SK-N-SH (cell line): ENCODE data around the gene FYN. TPM values are rescaled to one million over a fixed set of nuclear protein-coding genes. Genes with fewer than 3 reads are reported as not detected.

Experiments used
- CTCF ChIA-PET: fragments of 300-600, 350-600 bp; formaldehyde crosslinking; extraction: SDS; loops from one replicate; lab custom pipeline; 2021; lab: Yijun Ruan, JAX
- POLR2A ChIA-PET: fragments of 350-600 bp; sonication (Branson Sonifier 250); formaldehyde crosslinking; extraction: SDS; loops from one replicate; lab custom pipeline; 2020; ENCODE audit warnings: antibody characterized with exemption, inconsistent platforms; lab: Yijun Ruan, JAX
- DNase-seq: peaks from one replicate; pipeline ENCODE4 v3.0.0; 2012
- H2AFZ ChIP-seq: fragments of 200-600 bp; sonication (generic); 2 replicates; pipeline ENCODE4 v1.8.1; 2016; ENCODE audit warnings: antibody characterized with exemption, mild to moderate bottlenecking, low read depth
- H3F3A ChIP-seq: fragments of 200-600 bp; sonication (generic); replicated peaks from 2 replicates; pipeline ENCODE3; 2016; ENCODE audit warnings: antibody characterized with exemption, mild to moderate bottlenecking; ENCODE audit not compliant: insufficient read depth
- H3K27ac ChIP-seq, 2 experiments: fragments of 200-500 bp in 1 of 2; fragments of 200-600 bp in 1 of 2; sonication (Bioruptor generic) in 1 of 2; sonication (generic), shearing (Covaris generic) in 1 of 2; 2 replicates each; pipeline versions ENCODE4 v1.5.1 to v1.6.1; 2014 to 2016; ENCODE audit warnings: low read depth in 2 of 2, inconsistent platforms in 1 of 2, low read length in 1 of 2, mild to moderate bottlenecking in 1 of 2, mixed read lengths in 1 of 2
- H3K27me3 ChIP-seq: fragments of 200-600 bp; sonication (generic), shearing (Covaris generic); 2 replicates; pipeline ENCODE4 v1.6.1; 2016; ENCODE audit warnings: mixed run types; ENCODE audit not compliant: insufficient read depth
- H3K36me3 ChIP-seq, 2 experiments: fragments of 200-500 bp in 1 of 2; fragments of 200-600 bp in 1 of 2; sonication (Bioruptor generic) in 1 of 2; sonication (generic) in 1 of 2; replicated peaks in 1 of 2; 2 replicates each; pipeline versions ENCODE3 to v1.5.1; 2014 to 2016; ENCODE audit warnings: low read length in 1 of 2, mild to moderate bottlenecking in 1 of 2; ENCODE audit not compliant: insufficient read depth in 2 of 2, control insufficient read depth in 1 of 2
- H3K4me1 ChIP-seq, 2 experiments: fragments of 200-500 bp in 1 of 2; fragments of 200-600 bp in 1 of 2; sonication (Bioruptor generic) in 1 of 2; sonication (generic), shearing (Covaris generic) in 1 of 2; 2 replicates each; pipeline versions ENCODE4 v1.5.1 to v1.6.1; 2014 to 2016; ENCODE audit warnings: low read depth in 1 of 2, low read length in 1 of 2, mixed run types in 1 of 2; ENCODE audit not compliant: insufficient read depth in 2 of 2, control insufficient read depth in 1 of 2
- H3K4me2 ChIP-seq: fragments of 200-600 bp; sonication (generic), shearing (Covaris generic); 2 replicates; pipeline ENCODE4 v1.6.1; 2017; ENCODE audit warnings: mixed run types
- H3K4me3 ChIP-seq, 2 experiments: fragments of 200-500 bp in 1 of 2; fragments of 200-600 bp in 1 of 2; sonication (Bioruptor generic) in 1 of 2; sonication (generic), shearing (Covaris generic) in 1 of 2; 2 replicates each; pipeline versions ENCODE4 v1.5.1 to v1.8.1; 2014 to 2016; ENCODE audit warnings: low read depth in 2 of 2, inconsistent platforms in 1 of 2, low read length in 1 of 2, mild to moderate bottlenecking in 1 of 2, mixed read lengths in 1 of 2, moderate library complexity in 1 of 2
- H3K79me2 ChIP-seq: fragments of 200-600 bp; sonication (generic); 2 replicates; pipeline ENCODE4 v1.8.1; 2017; ENCODE audit warnings: mild to moderate bottlenecking; ENCODE audit not compliant: insufficient read depth
- H3K9ac ChIP-seq: fragments of 200-600 bp; sonication (generic); 2 replicates; pipeline ENCODE4 v1.6.1; 2017; ENCODE audit warnings: mixed run types
- H3K9me2 ChIP-seq: fragments of 200-600 bp; sonication (generic); 2 replicates; pipeline ENCODE4 v1.6.1; 2017; ENCODE audit warnings: mixed run types
- H3K9me3 ChIP-seq: fragments of 200-600 bp; sonication (generic); 2 replicates; pipeline ENCODE4 v1.6.1; 2017; ENCODE audit warnings: mixed run types, mild to moderate bottlenecking, moderate library complexity
- H4K20me1 ChIP-seq: fragments of 200-600 bp; sonication (generic); 2 replicates; pipeline ENCODE4 v1.6.1; 2017; ENCODE audit warnings: mild to moderate bottlenecking, mixed run types; ENCODE audit not compliant: insufficient read depth
- CHD2 ChIP-seq: fragments of 150-350 bp; IDR thresholded peaks from 2 replicates; pipeline ENCODE4 v1.6.1; 2018; ENCODE audit warnings: low read length; ENCODE audit not compliant: partially characterized antibody
- EP300 ChIP-seq, 2 experiments: IDR thresholded peaks; 2 replicates each; pipeline versions ENCODE4 v1.4.0 to v1.6.1; 2012; ENCODE audit warnings: borderline replicate concordance in 1 of 2, low read depth in 1 of 2, low read length in 1 of 2
- EZH2phosphoT487 ChIP-seq: fragments of 200-600 bp; sonication (generic); IDR thresholded peaks from 2 replicates; pipeline ENCODE4 v1.6.1; 2017; ENCODE audit warnings: low read depth, mixed run types, mild to moderate bottlenecking, antibody characterized with exemption, moderate library complexity, borderline replicate concordance
- FOSL2 ChIP-seq: IDR thresholded peaks from 2 replicates; pipeline ENCODE4 v1.4.0; 2012; ENCODE audit warnings: low read depth, mild to moderate bottlenecking, moderate library complexity, borderline replicate concordance
- FOXJ3 ChIP-seq: sonication (generic); formaldehyde crosslinking; IDR thresholded peaks from 2 replicates; pipeline ENCODE4 v1.5.1; 2020; ENCODE audit warnings: mild to moderate bottlenecking, missing genetic modification reagents
- FOXM1 ChIP-seq: IDR thresholded peaks from 2 replicates; pipeline ENCODE4 v1.4.0; 2012; ENCODE audit warnings: low read depth, mild to moderate bottlenecking
- GABPA ChIP-seq: IDR thresholded peaks from 2 replicates; pipeline ENCODE4 v1.4.0; 2012; ENCODE audit warnings: low read depth, mild to moderate bottlenecking
- JUND ChIP-seq: IDR thresholded peaks from 2 replicates; pipeline ENCODE4 v1.4.0; 2012
- MXI1 ChIP-seq: IDR thresholded peaks from 2 replicates; pipeline ENCODE4 v1.6.1; 2012; ENCODE audit warnings: mild to moderate bottlenecking, low read depth, low read length, improper control_type of control experiment
- NFIC ChIP-seq: IDR thresholded peaks from 2 replicates; pipeline ENCODE4 v1.4.0; 2012; ENCODE audit warnings: borderline replicate concordance
- NRF1 ChIP-seq: IDR thresholded peaks from 2 replicates; pipeline ENCODE4 v1.6.1; 2012; ENCODE audit warnings: low read depth, mild to moderate bottlenecking, low read length
- POLR2AphosphoS5 ChIP-seq: IDR thresholded peaks from 2 replicates; pipeline ENCODE4 v1.6.1; 2012; ENCODE audit warnings: low read depth, low read length
- RXRA ChIP-seq: IDR thresholded peaks from 2 replicates; pipeline ENCODE4 v1.4.0; 2012; ENCODE audit warnings: low read depth, mild to moderate bottlenecking, borderline replicate concordance
- SIN3A ChIP-seq: IDR thresholded peaks from 2 replicates; pipeline ENCODE4 v1.6.1; 2012; ENCODE audit warnings: low read depth, mild to moderate bottlenecking, low read length, moderate library complexity, borderline replicate concordance
- TAF1 ChIP-seq: IDR thresholded peaks from 2 replicates; pipeline ENCODE4 v1.6.1; 2012; ENCODE audit warnings: low read depth, mild to moderate bottlenecking, low read length, moderate library complexity, borderline replicate concordance
- YY1 ChIP-seq: IDR thresholded peaks from 2 replicates; pipeline ENCODE4 v1.4.0; 2012; ENCODE audit warnings: low read depth, mild to moderate bottlenecking
- WGBS: methylation state at CpG from one replicate; pipeline ENCODE4 v1.1.6; 2017; ENCODE audit warnings: low lambda C conversion rate; 5-methylcytosine and 5-hydroxymethylcytosine counted together
- polyA plus RNA-seq, 3 experiments: library from polyadenylated mRNA; depleted of rRNA; stranded (reverse); fragments of >200 nt; gene quantifications; 2 replicates each; pipeline ENCODE4 v1.2.3, GENCODE V29; 2012
- TF ChIP-seq, protein P1 (sequence below): IDR thresholded peaks from 2 replicates; pipeline ENCODE4 v1.4.0; 2012; ENCODE audit warnings: low read depth, borderline replicate concordance
- TF ChIP-seq, protein P2 (sequence below): fragments of 150-350 bp; IDR thresholded peaks from 2 replicates; pipeline ENCODE4 v1.6.1; 2016; ENCODE audit warnings: mild to moderate bottlenecking, low read depth, low read length
- TF ChIP-seq, protein P3 (sequence below): IDR thresholded peaks from 2 replicates; pipeline ENCODE4; 2012
- TF ChIP-seq, protein P4 (sequence below): fragments of 200-600 bp; sonication (generic); IDR thresholded peaks from 2 replicates; pipeline ENCODE4 v1.6.1; 2017; ENCODE audit warnings: antibody characterized with exemption, mild to moderate bottlenecking, moderate library complexity
- TF ChIP-seq, protein P5 (sequence below): fragments of 150-350 bp; IDR thresholded peaks from 2 replicates; pipeline ENCODE4 v1.6.1; 2017; ENCODE audit warnings: antibody characterized with exemption, low read length, low read depth, borderline replicate concordance

The FYN gene
- polyA plus RNA-seq, 1 of the 3 experiments (the other 2 are of a cell fraction): 31.0 TPM

DNA sequence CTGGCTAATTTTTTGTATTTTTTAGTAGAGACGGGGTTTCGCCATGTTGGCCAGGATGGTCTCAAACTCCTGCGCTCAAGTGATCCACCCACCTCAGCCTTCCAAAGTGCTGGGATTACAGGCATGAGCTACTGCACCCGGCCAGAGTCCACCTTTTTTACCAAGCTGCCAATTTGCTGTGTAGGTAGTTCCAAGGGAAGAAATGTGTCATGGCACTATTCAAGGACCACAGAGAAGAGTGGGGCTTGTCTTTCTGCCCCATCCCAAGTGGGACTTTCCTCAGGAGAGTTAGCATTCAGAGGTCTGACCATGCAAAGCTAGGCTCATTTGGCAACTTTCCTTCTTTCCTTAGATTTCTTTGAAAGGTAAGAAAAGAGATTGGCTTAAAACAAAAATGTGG is 155.6 kb downstream of the FYN start:
- ChIA-PET POLR2A (no interaction called here), CTCF (interaction anchor here (0.6 to 1.7 kb wide), 3 partner anchors 279 to 331 kb away, joined by 3 to 6 read pairs (median 3); no protein-coding TSS in a partner anchor)
- no peaks in the 10 kb centered on the region for H3K27me3 ChIP-seq
- H2AFZ ChIP-seq: no peak overlapping the region
- DNase-seq: no peak
- H3K9ac ChIP-seq: no peak overlapping the region
- H3K4me3 ChIP-seq: no peak overlapping the region
- WGBS: 100% methylated on average over 4 of the region's 4 CpGs
- no peaks in the 10 kb centered on the region for H3F3A ChIP-seq
- no peak for TF ChIP-seq SIN3A
- TF ChIP-seq, protein P1, sequence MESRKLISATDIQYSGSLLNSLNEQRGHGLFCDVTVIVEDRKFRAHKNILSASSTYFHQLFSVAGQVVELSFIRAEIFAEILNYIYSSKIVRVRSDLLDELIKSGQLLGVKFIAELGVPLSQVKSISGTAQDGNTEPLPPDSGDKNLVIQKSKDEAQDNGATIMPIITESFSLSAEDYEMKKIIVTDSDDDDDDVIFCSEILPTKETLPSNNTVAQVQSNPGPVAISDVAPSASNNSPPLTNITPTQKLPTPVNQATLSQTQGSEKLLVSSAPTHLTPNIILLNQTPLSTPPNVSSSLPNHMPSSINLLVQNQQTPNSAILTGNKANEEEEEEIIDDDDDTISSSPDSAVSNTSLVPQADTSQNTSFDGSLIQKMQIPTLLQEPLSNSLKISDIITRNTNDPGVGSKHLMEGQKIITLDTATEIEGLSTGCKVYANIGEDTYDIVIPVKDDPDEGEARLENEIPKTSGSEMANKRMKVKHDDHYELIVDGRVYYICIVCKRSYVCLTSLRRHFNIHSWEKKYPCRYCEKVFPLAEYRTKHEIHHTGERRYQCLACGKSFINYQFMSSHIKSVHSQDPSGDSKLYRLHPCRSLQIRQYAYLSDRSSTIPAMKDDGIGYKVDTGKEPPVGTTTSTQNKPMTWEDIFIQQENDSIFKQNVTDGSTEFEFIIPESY: no peak
- no peak for TF ChIP-seq EZH2phosphoT487
- no peak for TF ChIP-seq NRF1
- no peak for TF ChIP-seq TAF1
- TF ChIP-seq, protein P2, sequence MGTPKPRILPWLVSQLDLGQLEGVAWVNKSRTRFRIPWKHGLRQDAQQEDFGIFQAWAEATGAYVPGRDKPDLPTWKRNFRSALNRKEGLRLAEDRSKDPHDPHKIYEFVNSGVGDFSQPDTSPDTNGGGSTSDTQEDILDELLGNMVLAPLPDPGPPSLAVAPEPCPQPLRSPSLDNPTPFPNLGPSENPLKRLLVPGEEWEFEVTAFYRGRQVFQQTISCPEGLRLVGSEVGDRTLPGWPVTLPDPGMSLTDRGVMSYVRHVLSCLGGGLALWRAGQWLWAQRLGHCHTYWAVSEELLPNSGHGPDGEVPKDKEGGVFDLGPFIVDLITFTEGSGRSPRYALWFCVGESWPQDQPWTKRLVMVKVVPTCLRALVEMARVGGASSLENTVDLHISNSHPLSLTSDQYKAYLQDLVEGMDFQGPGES: no peak
- TF ChIP-seq GABPA: no peak
- TF ChIP-seq FOXM1: no peak
- TF ChIP-seq, all 33 proteins: peak for 0
- peaks cover 3 to 11% of the 10 kb centered on the region in 2 experiments for H3K36me3 ChIP-seq
- no peaks in the 10 kb centered on the region; a peak in 2 of 4 replicates for H3K4me1 ChIP-seq
- no peak overlapping the region for H3K4me2 ChIP-seq
- H3K27ac ChIP-seq: no peak overlapping the region
- no peaks in the 10 kb centered on the region for H4K20me1 ChIP-seq
- no peaks in the 10 kb centered on the region for H3K9me2 ChIP-seq
- no peaks in the 10 kb centered on the region for H3K79me2 ChIP-seq
- no peaks in the 10 kb centered on the region for H3K9me3 ChIP-seq

DNA sequence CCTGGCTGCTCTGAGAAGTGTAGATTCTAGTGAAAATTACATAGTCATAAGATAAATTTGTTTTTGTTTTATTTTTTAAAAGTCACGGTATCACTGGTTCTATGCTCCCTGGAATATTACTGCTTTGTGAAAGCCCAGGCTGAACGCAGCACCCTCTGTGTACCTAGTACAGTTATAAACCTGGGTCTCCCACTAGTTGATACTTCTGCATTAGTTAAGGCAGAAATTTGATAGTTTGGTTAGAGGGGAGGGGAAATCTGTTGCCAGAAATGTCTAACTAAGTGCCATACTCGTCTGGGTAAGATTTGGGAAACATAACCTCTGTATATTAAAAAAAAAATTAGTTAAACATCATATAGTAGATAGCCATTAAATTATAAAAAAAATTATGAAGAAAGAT is 156.9 kb downstream of the FYN start:
- H3K9me3 ChIP-seq: no peaks in the 10 kb centered on the region
- H3K9ac ChIP-seq: no peak overlapping the region
- WGBS: 88% methylated on average over 3 of the region's 3 CpGs
- no peak for DNase-seq
- no peak overlapping the region for H3K27ac ChIP-seq
- ChIA-PET POLR2A (no interaction called here), CTCF (interaction anchor here (0.6 kb wide), 1 partner anchor 20 kb away, joined by 3 read pairs; no protein-coding TSS in a partner anchor)
- no peaks in the 10 kb centered on the region for H3K9me2 ChIP-seq
- no peaks in the 10 kb centered on the region for H3K79me2 ChIP-seq
- no peaks in the 10 kb centered on the region for H4K20me1 ChIP-seq
- no peak overlapping the region for H2AFZ ChIP-seq
- H3K4me2 ChIP-seq: no peak overlapping the region
- no peaks in the 10 kb centered on the region for H3K27me3 ChIP-seq
- no peaks in the 10 kb centered on the region for H3F3A ChIP-seq
- peaks cover 3 to 13% of the 10 kb centered on the region in 2 experiments for H3K36me3 ChIP-seq
- peaks cover 0 to 12% of the 10 kb centered on the region in 2 experiments; a peak in 1 of 4 replicates for H3K4me1 ChIP-seq
- H3K4me3 ChIP-seq: no peak overlapping the region
- no peak for TF ChIP-seq FOSL2
- TF ChIP-seq, protein P3, sequence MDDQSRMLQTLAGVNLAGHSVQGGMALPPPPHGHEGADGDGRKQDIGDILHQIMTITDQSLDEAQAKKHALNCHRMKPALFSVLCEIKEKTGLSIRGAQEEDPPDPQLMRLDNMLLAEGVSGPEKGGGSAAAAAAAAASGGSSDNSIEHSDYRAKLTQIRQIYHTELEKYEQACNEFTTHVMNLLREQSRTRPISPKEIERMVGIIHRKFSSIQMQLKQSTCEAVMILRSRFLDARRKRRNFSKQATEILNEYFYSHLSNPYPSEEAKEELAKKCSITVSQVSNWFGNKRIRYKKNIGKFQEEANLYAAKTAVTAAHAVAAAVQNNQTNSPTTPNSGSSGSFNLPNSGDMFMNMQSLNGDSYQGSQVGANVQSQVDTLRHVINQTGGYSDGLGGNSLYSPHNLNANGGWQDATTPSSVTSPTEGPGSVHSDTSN: no peak
- no peak for TF ChIP-seq POLR2AphosphoS5
- no peak for TF ChIP-seq EP300 (IDR thresholded peaks at IDR 0.05; ENCODE audit: borderline replicate concordance in 1 of 2, low read depth in 1 of 2, low read length in 1 of 2)
- TF ChIP-seq, protein P4, sequence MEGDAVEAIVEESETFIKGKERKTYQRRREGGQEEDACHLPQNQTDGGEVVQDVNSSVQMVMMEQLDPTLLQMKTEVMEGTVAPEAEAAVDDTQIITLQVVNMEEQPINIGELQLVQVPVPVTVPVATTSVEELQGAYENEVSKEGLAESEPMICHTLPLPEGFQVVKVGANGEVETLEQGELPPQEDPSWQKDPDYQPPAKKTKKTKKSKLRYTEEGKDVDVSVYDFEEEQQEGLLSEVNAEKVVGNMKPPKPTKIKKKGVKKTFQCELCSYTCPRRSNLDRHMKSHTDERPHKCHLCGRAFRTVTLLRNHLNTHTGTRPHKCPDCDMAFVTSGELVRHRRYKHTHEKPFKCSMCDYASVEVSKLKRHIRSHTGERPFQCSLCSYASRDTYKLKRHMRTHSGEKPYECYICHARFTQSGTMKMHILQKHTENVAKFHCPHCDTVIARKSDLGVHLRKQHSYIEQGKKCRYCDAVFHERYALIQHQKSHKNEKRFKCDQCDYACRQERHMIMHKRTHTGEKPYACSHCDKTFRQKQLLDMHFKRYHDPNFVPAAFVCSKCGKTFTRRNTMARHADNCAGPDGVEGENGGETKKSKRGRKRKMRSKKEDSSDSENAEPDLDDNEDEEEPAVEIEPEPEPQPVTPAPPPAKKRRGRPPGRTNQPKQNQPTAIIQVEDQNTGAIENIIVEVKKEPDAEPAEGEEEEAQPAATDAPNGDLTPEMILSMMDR: no peak
- no peak for TF ChIP-seq MXI1
- TF ChIP-seq CHD2: no peak
- TF ChIP-seq FOXJ3: no peak
- TF ChIP-seq YY1: no peak
- TF ChIP-seq EZH2phosphoT487: no peak
- TF ChIP-seq, protein P5, sequence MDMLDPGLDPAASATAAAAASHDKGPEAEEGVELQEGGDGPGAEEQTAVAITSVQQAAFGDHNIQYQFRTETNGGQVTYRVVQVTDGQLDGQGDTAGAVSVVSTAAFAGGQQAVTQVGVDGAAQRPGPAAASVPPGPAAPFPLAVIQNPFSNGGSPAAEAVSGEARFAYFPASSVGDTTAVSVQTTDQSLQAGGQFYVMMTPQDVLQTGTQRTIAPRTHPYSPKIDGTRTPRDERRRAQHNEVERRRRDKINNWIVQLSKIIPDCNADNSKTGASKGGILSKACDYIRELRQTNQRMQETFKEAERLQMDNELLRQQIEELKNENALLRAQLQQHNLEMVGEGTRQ: no peak
- TF ChIP-seq JUND: no peak
- TF ChIP-seq RXRA: no peak
- TF ChIP-seq NFIC: no peak
